IPS-NIHi7 (cell line): ENCODE data around the gene SUPT20HL1.
"Not testable (repeated sequence)": the region's sequence is repeated elsewhere in the genome, so short reads cannot be mapped to it uniquely, and the experiment has no call there.

ENCODE experiments used
- DNase-seq: peaks from one replicate; pipeline ENCODE4 v3.0.0; 2012; ENCODE audit warnings: mixed read lengths; ENCODE audit errors: extremely low spot score

The SUPT20HL1 gene

GRCh38 chrX:24360272-24360671 is at the start of gene SUPT20HL1:
SUPT20HL1 (plus strand) TSS chrX:24360639; CDS start chrX:24362761, 2,122 bp downstream.
- DNase-seq, result no peak

- DNase-seq, result peak; percentile 35
Observed at GRCh38 chrX:24310916-24311315, 49.5 kb upstream of the SUPT20HL1 start.

- DNase-seq, result peak; percentile 23
Observed at GRCh38 chrX:24311507-24312248, 48.8 kb upstream of the SUPT20HL1 start.

GRCh38 chrX:24312249-24312607 is 48.2 kb upstream of the SUPT20HL1 start:
- not testable (repeated sequence) for DNase-seq

GRCh38 chrX:24314019-24314635 is 46.3 kb upstream of the SUPT20HL1 start, which contains the start of gene SUPT20HL2:
SUPT20HL2 (minus strand) TSS chrX:24314069; CDS start chrX:24313315, 754 bp downstream.
- no peak for DNase-seq

GRCh38 chrX:24316111-24316510 is 44.3 kb upstream of the SUPT20HL1 start:
- DNase-seq, result no peak

GRCh38 chrX:24317567-24317966 is 42.9 kb upstream of the SUPT20HL1 start:
- DNase-seq, result no peak

GRCh38 chrX:24321741-24322395 is 38.6 kb upstream of the SUPT20HL1 start:
- no peak for DNase-seq

- DNase-seq, result no peak
Observed at GRCh38 chrX:24325231-24325630, 35.2 kb upstream of the SUPT20HL1 start.

- no peak for DNase-seq
Observed at GRCh38 chrX:24332878-24333277, 27.6 kb upstream of the SUPT20HL1 start.

- DNase-seq, result no peak
Observed at GRCh38 chrX:24333371-24333770, 27.1 kb upstream of the SUPT20HL1 start.

GRCh38 chrX:24334461-24334860 is 26.0 kb upstream of the SUPT20HL1 start:
- DNase-seq, result no peak

- no peak for DNase-seq
Observed at GRCh38 chrX:24335871-24336270, 24.6 kb upstream of the SUPT20HL1 start.

- DNase-seq, result no peak
Observed at GRCh38 chrX:24339911-24340310, 20.5 kb upstream of the SUPT20HL1 start.

GRCh38 chrX:24340501-24340900 is 19.9 kb upstream of the SUPT20HL1 start:
- no peak for DNase-seq

- DNase-seq, result no peak
Observed at GRCh38 chrX:24341795-24342194, 18.6 kb upstream of the SUPT20HL1 start.

- no peak for DNase-seq
Observed at GRCh38 chrX:24343719-24344118, 16.7 kb upstream of the SUPT20HL1 start.

GRCh38 chrX:24347881-24348280 is 12.6 kb upstream of the SUPT20HL1 start:
- DNase-seq, result no peak

GRCh38 chrX:24350217-24350616 is 10.2 kb upstream of the SUPT20HL1 start:
- peak; percentile 36 for DNase-seq

- DNase-seq, result no peak
Observed at GRCh38 chrX:24355095-24355494, 5.3 kb upstream of the SUPT20HL1 start.

GRCh38 chrX:24357106-24357505 is 3.3 kb upstream of the SUPT20HL1 start:
- DNase-seq, result no peak

GRCh38 chrX:24362089-24362745 is 1.8 kb downstream of the SUPT20HL1 start:
- not testable (repeated sequence) for DNase-seq
